Activated T-helper 9 cell treated with anti-CD3 and anti-CD28 coated beads, Interleukin-2, amount 50 U/mL, for 16 hours (primary cell): ENCODE results near the gene CENPX.

ENCODE experiments used
- DNase-seq: peaks from one replicate; pipeline ENCODE4 v3.0.0-alpha.2; 2020; ENCODE audit warnings: low read depth

Gene CENPX

DNA sequence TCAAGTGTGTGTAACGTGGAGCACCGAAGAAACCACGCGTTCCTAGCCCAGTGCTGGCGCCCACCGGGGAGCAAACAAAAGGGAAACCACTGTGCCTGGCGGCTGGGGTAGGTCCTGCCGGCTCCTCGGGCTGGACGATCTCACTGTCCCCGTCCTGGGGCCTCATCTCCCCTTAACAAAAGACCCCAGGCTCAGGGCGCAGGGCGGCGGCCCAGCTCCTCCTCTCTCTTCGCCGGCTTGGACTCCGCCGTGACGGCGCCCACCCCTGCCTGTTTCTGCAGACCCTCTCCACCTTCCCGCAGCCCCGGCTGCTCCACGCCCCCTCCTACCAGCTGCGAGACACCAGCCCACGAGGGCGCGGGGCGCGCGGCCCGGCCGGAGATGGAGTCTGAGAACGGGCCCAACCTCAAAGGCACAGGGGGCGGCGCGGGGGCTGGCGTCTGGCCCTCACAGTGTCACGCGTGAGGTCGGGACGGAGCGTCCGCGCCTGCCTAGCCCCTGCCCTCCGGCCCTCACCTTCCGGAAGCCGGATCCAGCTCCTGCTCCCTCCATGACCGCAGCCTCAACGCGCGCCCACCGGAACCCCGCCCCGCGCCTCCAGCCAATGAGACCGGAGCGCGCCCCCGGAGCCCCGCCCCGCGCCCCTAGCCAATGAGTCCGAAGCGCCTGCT is at the start of gene CENPX:
TSS of gene CENPX (minus strand) at position 569 of the 671 bp plus-strand sequence. CDS start at position 552, 17 bp downstream.
- no peak for DNase-seq

DNA sequence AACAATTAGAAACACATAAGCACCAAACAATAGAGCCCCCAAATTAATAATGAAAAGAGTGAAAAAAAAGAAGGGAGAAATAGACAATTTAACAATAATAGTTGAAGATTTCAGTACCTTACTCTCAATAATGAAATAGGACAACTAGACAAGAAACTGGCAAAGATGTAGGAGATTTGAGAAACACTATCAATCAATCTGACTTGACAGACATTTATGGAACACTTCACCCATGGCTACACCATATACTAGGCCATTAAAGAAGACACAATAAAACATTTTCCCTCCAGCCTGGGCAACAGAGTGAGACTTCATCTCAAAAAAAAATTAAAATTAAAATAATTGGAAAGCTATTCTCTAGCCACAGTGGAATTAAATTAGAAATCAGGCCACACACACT is 47.9 kb upstream of the CENPX start:
- DNase-seq, result no peak

DNA sequence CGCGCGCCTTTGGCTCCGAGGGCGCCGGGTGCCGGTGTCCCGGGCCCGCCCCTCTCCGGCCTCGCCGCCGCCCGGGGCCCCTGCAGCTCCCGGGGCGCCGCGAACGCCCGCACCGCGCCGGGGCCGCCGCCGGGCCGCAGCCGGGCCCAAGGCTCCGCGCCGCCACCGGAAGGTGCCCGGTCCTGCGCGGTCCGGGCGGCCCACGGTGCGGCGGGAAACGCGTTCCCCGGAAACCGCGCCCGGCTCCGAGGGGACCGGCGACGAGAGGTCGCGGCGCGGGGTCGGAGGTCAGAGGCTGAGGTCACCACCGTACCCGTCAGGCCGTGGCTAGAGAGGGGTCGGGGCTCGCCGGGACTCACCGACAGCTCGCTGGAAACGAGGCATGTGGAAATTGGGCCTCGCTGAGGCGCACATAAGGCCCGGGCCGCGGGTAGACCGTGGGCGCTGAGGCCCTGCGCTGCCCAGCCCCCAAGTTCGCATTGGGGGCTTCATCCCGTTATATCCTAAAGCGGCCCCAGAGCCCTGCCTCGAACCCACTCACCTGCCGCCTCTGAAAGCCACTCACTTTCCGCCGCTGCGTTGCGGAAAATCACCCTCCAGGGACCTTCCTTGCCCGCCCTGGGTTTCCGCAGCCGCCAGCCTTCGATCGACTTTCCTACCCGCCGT is 43.1 kb upstream of the CENPX start, which contains the start of gene DUS1L:
TSS of gene DUS1L (minus strand) at position 167 of the 666 bp plus-strand sequence. CDS start 745 bp downstream, outside the sequence.
- DNase-seq, result peak; percentile 64

DNA sequence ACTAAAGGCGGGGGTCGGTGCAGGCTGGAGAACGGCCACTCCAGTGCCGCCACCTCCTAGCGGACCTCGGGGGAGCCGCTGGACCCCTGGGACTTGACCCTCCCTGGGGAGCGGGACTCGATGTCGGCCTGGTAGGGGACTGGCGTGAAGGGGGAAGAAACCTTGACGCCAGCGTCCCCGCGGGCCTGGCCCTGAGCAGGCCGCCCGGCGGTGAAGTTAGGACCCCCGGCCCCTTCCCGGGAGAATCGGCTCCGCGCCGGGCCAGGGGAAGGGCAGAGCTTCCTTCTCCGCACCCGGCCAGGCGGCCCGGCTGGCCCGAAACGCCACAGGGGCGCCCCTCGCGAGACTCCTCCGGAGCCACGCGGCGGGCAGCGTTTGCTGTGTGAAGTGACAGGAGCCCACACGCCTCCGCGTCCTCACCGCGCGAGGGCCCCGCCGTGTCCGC is 42.5 kb upstream of the CENPX start:
- peak; percentile 30 for DNase-seq

DNA sequence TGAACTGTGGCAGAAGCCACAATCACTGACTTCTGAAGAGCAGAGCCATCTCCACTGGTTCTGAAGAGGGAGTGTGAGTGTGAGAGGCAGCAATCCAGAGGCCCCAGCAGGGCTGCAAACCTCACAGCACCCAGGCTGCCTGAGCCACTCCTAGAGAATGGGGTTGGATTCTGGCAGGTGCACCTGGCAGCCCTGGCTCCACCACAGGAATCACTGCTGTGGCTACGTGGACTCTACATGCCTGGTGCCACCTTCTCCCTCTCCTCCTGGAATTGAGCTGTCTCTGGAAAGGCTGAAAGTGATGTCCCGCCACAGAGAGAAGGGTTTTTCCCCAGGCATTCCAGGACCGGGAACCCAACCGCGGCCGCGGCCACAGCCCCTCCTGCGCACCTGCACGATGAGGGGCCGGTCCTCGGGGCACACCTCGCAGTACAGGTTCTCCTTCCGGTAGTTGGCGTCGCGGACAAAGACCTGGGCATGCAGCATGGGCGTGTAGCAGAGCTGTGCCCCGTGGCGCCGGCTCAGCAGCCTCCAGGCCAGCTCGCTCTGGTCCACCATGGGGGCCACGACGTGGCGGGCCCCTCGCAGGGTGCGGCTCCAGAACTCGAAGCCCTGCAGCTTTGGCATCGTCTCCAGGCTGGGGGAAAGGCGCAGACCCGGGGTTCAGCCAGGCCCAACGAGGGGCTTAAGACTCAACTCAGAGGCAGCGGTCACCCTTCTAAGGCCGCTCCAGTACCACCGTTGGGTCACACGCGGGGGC is 41.9 kb upstream of the CENPX start:
- no peak for DNase-seq

DNA sequence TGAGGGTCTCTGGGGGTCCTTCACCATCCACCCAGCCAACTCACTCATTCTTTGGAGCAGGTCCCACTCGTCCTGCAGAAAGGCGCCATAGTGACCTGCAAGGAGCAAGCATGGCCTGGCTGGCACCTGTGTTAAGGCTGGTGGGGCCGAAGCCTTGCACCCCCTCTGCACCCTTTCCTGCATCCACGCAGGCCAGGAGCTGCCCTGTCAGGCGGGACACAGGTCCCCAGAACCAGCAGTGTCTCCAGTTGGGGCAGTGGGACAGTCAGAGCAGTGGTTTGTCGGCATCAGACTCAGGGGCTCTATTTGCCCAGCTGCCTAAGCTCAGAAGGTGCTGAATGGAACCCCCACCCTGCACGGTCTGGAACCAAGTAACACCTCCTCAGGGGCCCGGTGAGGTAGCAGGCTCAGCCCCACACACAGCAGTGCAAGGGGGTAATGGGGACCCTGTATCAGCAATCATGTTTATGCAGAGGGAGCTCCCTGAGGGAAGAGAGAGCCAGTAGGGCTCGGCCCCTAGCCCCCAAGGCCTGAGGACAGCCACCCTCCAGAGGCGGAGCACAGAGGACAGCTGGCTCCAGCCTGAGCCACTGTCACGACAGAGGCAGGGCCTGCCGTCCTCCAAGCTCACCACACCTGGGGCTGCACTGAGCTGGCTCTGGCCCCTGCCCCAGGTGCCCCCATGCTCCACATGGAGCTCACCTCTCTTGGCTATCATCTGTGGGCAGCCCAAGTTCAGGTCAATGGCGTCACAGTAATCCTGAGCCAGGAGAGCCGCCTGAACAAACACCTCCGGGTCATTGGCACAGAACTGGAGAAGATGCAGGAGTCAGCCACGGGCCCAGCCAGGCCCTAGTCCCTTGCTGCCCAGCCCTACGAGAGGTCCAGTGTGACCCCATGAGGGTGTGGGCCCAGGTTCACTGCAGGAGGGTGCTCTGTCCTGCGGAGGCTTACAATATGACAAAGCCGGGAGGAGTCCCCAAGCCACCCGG is 41.0 kb upstream of the CENPX start:
- DNase-seq, result no peak

DNA sequence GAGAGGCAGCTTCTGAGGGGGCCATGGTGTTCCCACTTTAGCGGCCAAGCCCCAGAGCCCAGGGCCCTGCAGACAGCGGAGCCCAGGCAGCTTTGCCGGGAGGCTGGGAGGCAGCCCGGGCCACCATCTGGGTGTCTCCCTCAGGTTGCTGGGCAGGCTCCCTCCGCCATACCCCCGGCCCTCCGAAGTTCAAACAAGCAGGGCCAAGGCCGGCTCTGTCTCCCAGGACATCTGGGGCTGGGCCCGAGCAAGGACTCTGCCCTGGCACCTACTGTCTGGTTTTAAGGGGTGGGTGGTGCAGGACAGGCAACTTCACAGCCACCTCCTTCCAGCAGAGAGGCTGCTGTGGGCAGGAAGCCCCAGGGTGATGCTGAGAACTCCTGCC is 40.3 kb upstream of the CENPX start:
- no peak for DNase-seq

DNA sequence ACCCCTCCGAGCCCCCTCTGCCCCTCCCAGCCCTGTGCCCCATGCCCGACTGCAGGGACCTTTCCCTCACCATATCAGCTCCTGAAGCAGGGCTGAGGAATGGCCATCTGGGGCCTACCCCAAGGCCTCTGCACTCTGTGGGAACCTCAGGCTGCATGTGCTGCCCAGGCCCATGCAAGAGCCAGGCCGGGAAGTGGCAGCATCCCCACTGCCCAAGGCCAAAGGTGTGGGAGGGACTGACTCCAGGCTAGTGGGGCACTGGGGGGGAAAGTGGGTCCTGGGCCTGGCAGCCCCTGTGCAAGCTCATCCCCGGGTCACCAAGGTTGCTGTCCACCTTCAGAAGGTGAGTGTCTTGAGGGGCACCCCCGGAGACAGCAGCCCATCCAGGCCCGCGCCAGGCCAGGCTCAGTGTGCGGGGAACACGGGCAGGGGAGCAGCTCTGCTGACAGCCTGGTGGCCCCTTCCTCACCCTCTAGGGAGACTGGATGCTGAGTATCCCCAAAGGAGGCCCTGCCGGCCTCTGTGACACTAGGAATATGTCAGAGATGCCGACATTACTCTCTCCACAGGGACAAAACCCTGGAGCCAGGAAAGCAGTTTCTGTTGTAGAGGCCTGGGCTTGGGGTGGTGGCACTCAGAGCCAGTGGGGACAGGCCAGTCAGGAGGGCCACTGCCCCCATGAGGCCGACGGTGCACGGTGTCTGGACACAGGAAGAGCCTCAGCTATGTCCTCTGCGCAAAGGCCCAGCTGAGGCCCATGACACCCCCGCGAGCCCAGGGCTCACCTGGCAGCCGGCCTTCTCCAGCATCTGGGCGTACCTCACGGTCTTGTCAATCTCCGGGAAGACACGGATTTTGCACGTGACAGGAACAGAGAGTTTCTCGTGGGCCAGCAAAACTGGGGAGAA is 39.7 kb upstream of the CENPX start:
- DNase-seq, result no peak

DNA sequence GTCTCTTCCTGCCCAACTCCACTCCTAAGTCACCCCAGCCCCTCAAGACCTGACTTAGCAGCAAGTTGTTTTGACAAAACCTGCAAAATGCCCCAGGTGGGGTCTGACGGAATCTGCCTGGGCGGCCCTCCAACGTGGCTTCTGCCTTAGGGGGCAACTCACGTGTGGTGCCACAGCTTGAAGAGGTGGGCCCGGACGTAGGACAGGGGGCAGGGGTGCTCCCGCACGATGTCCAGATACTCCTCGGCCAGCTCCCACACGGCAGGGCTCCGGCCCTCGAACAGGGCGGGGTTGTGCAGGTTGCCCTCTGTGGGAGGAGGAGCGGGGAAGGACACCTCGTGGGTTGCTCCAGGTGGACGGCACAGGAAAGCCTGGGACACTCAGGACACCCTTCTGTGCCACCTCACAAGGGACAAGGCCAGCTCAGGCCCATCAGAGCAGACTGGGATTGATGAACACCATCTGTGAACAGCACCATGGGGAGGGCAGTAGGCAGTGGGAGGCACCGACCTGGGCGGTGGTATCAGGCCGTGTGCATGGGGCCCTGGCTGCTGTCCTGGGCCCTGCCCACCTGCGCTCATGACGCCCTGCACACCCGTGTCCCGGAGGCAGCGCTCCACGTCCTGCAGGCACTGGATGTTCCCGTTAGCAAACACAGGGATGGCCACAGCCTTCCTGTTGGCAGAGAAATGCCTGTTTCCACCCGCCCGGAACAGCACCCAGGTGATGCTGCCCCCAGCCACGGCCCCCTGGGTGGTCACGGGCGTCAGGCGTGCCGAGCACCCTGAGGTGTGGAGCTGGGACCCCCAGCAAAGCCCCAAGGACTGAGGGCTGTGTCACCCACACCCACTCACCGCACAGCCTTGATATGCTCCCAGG is 38.6 kb upstream of the CENPX start:
- no peak for DNase-seq

DNA sequence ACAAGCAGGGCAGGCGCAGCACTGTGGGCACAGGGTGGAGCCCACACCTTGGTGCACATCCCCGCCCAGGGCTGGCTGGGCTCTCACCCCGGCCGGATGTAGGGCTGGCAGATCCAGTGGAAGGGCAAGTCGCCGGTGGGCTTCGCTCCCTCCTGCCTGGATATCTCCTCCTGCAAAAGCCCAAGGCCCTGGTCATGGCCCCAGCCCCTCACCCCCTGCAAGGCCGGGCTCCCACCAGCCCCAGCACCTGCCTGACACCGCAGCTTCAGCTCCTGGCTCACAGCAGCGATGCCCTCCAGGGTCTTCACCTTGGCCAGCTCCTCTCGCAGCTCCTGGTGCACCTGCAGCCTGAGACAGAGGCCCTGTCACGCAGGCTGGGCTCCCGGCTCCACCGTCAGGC is 37.9 kb upstream of the CENPX start:
- no peak for DNase-seq

DNA sequence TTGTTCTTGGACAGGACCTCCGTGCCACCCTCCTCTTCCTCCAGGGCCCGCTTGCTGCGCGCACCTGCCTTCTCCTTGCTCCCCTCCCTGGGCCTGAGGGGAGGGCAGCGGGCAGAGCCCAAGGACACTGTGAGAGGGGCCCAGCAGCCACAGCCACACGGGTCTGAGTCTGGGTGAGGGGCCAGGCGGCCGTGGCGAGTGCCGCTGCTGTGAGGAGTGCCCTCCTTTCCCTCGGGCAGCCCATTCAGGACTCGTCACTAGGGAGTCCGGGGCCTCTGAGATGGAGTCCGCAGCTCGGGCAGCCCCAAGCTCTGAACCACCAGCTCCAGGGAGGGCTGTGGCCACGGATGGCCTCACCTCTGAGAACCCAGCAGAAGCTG is 37.3 kb upstream of the CENPX start:
- DNase-seq, result no peak

DNA sequence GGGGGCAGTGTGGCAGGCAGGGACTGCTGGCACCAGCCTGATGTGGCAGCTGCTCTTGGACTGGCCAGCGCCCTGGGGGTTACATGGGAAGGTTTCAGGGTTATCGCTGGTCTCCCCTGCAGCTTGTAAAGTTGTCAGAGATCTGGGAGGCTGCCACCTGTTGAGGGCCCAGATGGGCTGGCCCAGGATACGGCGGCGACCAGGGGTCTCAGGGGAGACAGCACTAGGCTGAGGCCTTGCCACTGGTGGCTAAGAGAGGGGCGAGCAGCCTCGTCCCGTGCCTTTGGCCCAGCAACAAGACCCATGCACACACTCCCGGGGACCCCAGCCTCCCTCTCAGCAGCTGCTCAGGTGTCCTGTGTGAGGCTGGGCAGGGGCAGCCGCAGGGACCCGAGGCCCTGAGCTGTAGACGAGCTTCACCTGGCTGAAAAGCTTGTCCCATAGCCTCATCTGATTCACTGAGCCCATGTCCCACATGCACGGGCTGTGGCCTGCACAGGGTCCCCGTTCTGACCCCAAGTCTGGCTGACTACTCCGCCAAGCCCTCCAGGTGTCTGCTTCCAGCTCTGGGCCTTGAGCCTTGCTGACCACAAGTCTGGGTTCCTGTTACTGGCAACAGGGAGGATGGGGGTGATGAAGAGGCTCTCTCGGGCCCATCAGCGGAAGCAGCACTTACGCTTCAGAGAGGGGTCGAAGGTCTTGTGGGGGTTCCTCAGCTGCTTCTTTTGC is 36.8 kb upstream of the CENPX start:
- no peak for DNase-seq

DNA sequence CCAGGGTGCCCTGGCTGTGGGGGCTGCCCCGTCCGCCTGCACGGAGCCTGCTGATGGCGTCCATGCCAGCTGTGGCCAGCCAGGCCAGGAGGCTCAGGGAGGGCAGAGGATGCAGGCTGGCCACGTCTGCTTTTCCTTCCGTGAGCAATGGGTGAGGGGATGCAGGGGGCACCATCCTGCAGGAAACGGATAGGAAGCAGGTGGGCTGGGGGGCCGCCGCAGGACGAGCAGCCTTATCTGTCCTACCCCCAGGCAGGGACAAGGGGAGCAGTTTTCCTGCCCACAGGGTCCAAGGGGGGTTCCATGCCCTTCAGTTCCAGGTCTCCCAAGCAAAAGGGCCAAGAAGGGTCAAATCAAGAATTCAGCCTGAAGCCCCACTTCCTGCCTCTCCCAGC is 36.2 kb upstream of the CENPX start:
- no peak for DNase-seq

DNA sequence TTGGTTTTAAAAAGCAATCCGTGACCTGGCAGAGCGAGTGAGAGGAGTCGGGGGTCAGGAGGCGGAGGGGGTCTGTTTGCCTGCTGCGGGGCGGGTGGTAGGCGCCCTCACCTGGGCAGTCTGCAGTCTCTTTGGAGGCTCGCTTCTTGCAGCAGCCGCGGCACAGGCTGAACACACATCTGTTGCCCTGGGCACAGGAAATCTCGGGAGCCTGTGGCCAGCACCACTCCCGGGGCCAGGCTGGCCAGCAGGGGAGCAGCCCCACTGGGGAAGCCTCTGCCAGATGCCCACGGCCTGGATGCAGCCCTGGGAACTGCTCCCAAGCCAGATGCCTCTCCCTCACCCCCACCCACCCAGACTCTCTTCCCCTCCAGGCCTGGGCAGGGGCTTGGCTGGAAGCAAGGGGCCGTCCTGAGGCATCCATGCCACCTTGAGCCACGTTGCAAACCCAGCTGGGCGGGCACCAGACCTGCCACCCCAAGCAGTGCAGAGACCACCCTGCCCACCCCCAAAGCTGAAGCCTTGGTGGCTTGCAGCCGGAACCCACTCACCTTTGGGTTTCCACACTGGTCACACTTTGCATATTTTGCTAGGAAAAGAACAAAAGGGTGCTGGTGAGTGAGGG is 35.7 kb upstream of the CENPX start:
- no peak for DNase-seq

DNA sequence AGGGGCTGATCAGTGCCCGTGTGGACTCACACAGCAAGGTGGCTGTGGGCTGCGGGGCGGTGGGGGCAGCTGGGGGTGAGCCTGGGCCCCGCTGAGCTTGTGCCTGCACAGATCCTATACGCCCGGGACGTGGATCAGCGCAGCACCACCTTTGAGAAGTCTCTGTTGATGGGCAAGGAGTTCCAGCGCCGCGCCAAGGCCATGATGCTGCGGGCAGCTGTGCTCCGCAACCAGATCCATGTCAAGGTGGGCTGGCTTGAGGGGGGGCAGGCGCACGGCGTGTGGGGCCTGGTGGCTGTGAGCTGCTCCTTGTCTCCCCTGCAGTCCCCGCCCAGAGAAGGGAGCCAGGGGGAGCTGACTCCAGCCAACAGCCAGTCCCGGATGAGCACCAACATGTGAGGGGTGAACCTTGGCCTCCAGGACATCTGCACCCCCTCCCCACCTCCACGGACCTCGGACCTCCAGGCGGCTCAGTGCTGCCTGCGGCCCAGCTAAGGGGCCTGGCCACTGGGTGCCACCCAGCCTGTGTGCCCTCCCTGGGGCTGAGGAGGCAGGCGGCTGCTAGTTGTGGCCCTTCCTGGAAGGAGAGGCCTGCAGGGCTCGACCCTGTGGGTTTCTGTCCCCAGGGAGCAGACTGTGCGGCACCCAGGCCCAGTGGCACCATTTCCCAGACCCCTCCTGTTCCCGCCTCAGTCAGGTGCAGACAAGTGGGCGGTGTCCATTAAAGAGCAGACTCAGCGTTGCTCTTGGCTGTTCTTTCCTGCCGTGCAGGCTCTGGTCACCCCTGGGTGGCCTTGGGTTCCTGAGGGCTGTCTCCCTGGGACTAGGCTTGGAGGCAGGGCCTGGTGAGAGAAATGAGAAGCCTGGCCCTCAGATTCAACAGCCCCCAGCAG is 34.3 kb upstream of the CENPX start:
- no peak for DNase-seq

DNA sequence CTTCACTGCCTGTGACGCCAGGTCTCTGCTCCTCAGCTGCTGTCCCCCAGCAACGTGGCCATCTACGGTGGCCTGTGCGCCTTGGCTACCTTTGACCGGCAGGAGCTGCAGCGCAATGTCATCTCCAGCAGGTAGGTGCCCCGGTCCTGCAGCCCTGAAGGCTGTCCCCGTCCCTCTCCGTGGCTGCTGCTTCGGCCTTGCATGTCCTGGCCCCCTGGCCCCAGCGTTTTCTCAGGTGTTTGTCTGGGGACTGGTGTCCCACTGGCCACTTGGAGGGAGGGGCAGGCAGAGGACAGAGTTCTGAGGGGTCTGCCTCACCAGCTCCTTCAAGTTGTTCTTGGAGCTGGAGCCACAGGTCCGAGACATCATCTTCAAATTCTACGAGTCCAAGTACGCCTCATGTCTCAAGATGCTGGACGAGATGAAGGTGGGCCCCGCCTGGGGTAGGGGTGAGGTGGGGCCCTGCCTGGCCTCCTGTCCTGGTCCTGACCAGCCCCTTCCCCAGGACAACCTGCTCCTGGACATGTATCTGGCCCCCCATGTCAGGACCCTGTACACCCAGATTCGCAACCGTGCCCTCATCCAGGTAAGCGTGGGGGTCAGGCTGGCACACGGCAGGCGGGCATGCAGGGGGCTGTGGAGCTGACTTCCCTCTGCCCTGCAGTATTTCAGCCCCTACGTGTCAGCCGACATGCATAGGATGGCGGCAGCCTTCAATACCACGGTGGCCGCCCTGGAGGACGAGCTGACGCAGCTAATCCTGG is 33.5 kb upstream of the CENPX start:
- no peak for DNase-seq
